Cardiac muscle cell (in vitro differentiated cells and primary cell): Measurements from ENCODE around the gene DAAM1. TPM values are rescaled to one million over a fixed set of nuclear protein-coding genes. Genes with fewer than 3 reads are reported as not detected.

Experiments
- DNase-seq, 2 donors: peaks; one replicate each; pipeline versions ENCODE4 v3.0.0 to v3.0.0-alpha.2; 2010 to 2017; ENCODE audit warnings: low read depth in 1 of 2, low spot score in 1 of 2
- H3K27ac ChIP-seq: fragments of 200-600 bp; sonication (generic); 2 replicates; pipeline ENCODE4 v1.5.1; 2016
- H3K27me3 ChIP-seq: fragments of 200-600 bp; sonication (generic); 2 replicates; pipeline ENCODE4 v1.6.0; 2016; ENCODE audit warnings: control low read depth
- H3K36me3 ChIP-seq: fragments of 200-600 bp; sonication (generic); 2 replicates; pipeline ENCODE4 v1.5.1; 2016; ENCODE audit warnings: control low read depth
- H3K4me1 ChIP-seq: fragments of 200-600 bp; sonication (generic); 2 replicates; pipeline ENCODE4 v1.8.1; 2017; ENCODE audit warnings: low read depth, mild to moderate bottlenecking, mixed run types
- H3K4me3 ChIP-seq: fragments of 200-600 bp; sonication (generic); 2 replicates; pipeline ENCODE4 v1.5.1; 2016; ENCODE audit warnings: mild to moderate bottlenecking
- H3K9me3 ChIP-seq: fragments of 200-600 bp; sonication (generic); 2 replicates; pipeline ENCODE4 v1.5.1; 2017; ENCODE audit warnings: low read depth, mild to moderate bottlenecking, control low read depth
- polyA plus RNA-seq: library from polyadenylated mRNA; unstranded; fragments of >200 nt; fragmentation: Nextera tagmentation; extraction: Ambion mirVana; gene quantifications from 2 replicates; pipeline ENCODE4 v1.2.1, GENCODE V29; 2016
- total RNA-seq: library from RNA; depleted of rRNA; stranded (reverse); fragments of >200 nt; gene quantifications from 2 replicates; pipeline ENCODE4 v1.2.3, GENCODE V29; 2016
- TF ChIP-seq, protein P1 (sequence below): IDR thresholded peaks from 2 replicates; pipeline ENCODE4 v1.5.1; 2012; ENCODE audit warnings: low read depth, mild to moderate bottlenecking, low read length

DAAM1 gene
- total and polyA plus RNA-seq, 2 experiments from 2014 or later: 33.9 to 34.2 TPM

DNA sequence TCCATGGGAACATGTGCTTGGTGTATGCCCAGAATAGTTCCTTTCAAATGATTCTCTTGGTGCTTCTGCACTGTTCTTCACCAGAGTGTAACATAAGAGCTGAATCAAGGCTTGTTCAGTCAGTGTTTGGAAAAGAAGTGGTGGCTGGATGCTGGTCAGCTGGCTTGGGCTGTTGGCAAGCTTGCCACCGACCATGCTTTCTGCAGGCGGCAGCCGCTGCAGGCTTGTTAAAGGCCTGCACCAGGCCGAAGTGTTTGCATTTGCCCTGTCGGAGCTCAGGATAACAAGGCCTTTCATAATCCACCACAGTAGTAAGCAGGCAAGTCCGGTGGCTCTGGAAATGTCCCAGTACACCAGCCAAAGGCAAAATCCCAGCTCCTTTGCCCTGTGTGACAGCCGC is 26.9 kb downstream of the DAAM1 start:
- peak overlapping the region; percentile 95 for H3K27ac ChIP-seq
- peak in 1 of 2 donors; percentile 67 for DNase-seq

DNA sequence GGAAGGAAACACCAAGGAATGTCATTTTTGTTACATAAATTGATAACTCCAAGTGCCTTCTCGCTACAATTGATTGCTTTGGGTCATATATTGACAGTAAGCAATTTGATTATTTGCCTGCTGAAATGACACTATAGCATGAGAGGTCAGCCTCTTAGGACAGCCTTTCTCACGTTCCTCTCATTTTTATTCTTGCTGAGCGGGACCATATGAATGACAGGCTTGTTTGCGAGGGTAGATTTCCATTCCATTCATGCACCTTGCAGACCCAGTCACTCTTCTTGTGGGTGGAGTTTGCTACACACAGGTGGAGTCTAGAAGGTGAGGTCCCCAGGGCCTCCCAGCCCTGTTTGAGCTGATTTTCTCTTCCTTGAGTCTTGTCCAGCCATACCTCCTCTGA is 27.3 kb downstream of the DAAM1 start:
- DNase-seq: no peak
- H3K4me1 ChIP-seq: peaks cover 48% of the 10 kb centered on the region
- TF ChIP-seq, protein P1, sequence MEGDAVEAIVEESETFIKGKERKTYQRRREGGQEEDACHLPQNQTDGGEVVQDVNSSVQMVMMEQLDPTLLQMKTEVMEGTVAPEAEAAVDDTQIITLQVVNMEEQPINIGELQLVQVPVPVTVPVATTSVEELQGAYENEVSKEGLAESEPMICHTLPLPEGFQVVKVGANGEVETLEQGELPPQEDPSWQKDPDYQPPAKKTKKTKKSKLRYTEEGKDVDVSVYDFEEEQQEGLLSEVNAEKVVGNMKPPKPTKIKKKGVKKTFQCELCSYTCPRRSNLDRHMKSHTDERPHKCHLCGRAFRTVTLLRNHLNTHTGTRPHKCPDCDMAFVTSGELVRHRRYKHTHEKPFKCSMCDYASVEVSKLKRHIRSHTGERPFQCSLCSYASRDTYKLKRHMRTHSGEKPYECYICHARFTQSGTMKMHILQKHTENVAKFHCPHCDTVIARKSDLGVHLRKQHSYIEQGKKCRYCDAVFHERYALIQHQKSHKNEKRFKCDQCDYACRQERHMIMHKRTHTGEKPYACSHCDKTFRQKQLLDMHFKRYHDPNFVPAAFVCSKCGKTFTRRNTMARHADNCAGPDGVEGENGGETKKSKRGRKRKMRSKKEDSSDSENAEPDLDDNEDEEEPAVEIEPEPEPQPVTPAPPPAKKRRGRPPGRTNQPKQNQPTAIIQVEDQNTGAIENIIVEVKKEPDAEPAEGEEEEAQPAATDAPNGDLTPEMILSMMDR: no peak
- H3K36me3 ChIP-seq: no peaks in the 10 kb centered on the region
- peak overlapping the region; percentile 95 for H3K27ac ChIP-seq
- H3K27me3 ChIP-seq: no peaks in the 10 kb centered on the region
- no peaks in the 10 kb centered on the region for H3K9me3 ChIP-seq
- no peak overlapping the region for H3K4me3 ChIP-seq

More for the DNA sequence above, 26.9 kb downstream of the DAAM1 start:
- peaks cover 48% of the 10 kb centered on the region for H3K4me1 ChIP-seq
- H3K36me3 ChIP-seq: no peaks in the 10 kb centered on the region
- H3K9me3 ChIP-seq: no peaks in the 10 kb centered on the region
- TF ChIP-seq, protein P1: no peak
- H3K27me3 ChIP-seq: no peaks in the 10 kb centered on the region
- H3K4me3 ChIP-seq: no peak overlapping the region

DNA sequence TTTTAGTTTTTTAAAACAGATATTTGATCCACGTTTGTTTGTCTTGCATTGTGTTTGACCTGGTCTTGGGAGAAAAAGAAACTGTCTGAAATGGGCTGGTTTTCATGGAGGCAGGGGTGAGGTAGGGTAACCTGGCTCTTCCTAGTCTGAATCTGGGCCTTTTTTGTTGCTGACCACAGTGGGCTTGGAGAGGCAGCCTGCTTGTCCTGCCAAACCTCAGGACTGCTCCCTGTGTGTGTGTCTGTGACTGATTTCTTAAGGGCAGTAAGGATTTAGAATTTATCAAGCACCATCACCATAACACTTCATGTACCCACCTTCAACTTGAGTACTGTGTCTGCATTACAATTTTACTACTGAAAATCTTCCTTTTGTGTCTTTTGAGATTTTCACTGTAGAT is 28.5 kb downstream of the DAAM1 start:
- Histone ChIP-seq H3K27me3 (no peaks in the 10 kb centered on the region), H3K9me3 (no peaks in the 10 kb centered on the region), H3K4me1 (peaks cover 41% of the 10 kb centered on the region), H3K36me3 (no peaks in the 10 kb centered on the region), H3K4me3 (no peak overlapping the region), H3K27ac (no peak overlapping the region)
- TF ChIP-seq, protein P1: no peak
- no peak for DNase-seq

DNA sequence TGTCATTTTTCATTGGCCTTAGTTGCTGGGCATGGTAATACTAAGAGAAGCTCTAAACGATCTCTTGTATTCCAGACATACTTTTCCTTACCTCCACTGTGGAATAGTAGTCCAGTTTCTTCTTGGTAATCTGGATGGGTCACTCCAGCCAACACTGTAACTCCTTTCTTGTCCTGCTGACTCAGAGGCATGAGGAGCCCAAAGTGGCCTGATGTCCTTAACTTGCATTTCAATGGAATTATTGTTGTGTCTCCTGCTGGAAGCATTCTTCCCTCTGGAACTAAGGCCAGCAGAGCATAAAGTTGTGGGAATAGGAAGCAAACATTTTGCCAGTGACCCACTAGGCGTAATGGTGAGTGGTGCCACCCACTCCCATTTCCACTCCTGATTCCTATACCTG is 33.1 kb downstream of the DAAM1 start:
- DNase-seq: no peak
- no peak overlapping the region for H3K4me3 ChIP-seq
- H3K27ac ChIP-seq: no peak overlapping the region
- no peaks in the 10 kb centered on the region for H3K4me1 ChIP-seq
- H3K27me3 ChIP-seq: no peaks in the 10 kb centered on the region
- H3K9me3 ChIP-seq: no peaks in the 10 kb centered on the region
- H3K36me3 ChIP-seq: no peaks in the 10 kb centered on the region
- TF ChIP-seq, protein P1: no peak

DNA sequence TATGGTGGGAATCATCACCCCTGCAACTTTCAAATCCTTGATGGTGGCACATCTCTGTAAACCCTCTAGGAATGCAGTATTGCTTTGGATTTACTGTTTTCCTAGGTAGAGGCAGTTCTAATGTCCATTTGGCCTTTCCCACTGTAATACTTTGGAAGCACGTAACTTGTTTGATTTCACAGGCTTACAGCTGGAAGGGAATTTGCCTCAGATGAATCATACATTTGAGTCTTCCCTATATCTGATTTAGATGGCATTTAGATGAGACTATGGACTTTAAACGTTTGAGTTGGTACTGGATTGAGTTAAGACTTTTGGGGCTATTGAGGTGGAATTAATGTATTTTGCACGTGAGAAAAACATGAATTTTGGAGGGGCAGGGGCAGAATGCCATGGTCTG is 35.9 kb downstream of the DAAM1 start:
- peaks cover 20% of the 10 kb centered on the region for H3K4me1 ChIP-seq
- H3K9me3 ChIP-seq: no peaks in the 10 kb centered on the region
- no peak overlapping the region for H3K27ac ChIP-seq
- H3K27me3 ChIP-seq: no peaks in the 10 kb centered on the region
- H3K36me3 ChIP-seq: no peaks in the 10 kb centered on the region
- TF ChIP-seq, protein P1: no peak
- DNase-seq: no peak
- no peak overlapping the region for H3K4me3 ChIP-seq

DNA sequence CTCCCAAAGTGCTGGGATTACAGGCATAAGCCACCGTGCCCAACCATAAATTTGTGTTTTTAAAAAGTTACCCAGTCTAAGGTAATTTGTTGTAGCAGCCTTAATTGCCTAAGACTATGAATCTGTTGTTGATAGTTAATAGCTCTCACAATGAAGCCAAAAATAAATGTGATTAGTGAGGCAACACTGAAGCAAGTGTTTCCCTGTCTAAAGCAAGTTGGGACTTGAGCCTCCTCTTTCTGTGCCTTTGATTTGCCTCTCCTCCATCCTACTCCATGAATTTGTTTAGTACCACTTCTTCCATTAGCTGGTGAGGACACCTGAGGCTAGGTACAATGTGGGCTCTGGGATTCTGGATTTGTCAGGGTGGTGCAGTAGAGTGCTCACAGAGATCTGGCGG is 36.8 kb downstream of the DAAM1 start:
- no peak for DNase-seq
- H3K36me3 ChIP-seq: no peaks in the 10 kb centered on the region
- H3K27ac ChIP-seq: no peak overlapping the region
- no peaks in the 10 kb centered on the region for H3K9me3 ChIP-seq
- H3K27me3 ChIP-seq: no peaks in the 10 kb centered on the region
- H3K4me1 ChIP-seq: peaks cover 28% of the 10 kb centered on the region
- no peak overlapping the region for H3K4me3 ChIP-seq
- TF ChIP-seq, protein P1: no peak
